HepG2 (cell line): ENCODE results near the gene SLC25A28. TPM values are rescaled to one million over a fixed set of nuclear protein-coding genes. Genes with fewer than 3 reads are reported as not detected.

ENCODE experiments used
- CAMTA2 ChIP-seq: sonication (generic); formaldehyde crosslinking; IDR thresholded peaks from 2 replicates; pipeline ENCODE4 v1.4.0; 2020; ENCODE audit warnings: mild to moderate bottlenecking, missing genetic modification reagents, borderline replicate concordance
- DNMT3B ChIP-seq: conservative IDR thresholded peaks from 2 replicates; pipeline ENCODE4 v1.6.1; 2016; ENCODE audit warnings: missing biosample characterization, control low read depth
- HHEX ChIP-seq: IDR thresholded peaks from 2 replicates; pipeline ENCODE4 v1.6.1; 2016; ENCODE audit warnings: control low read depth
- KDM4B ChIP-seq: sonication (generic); formaldehyde crosslinking; IDR thresholded peaks from 2 replicates; pipeline ENCODE4 v1.4.0; 2020; ENCODE audit warnings: missing genetic modification reagents
- POGZ ChIP-seq: sonication (generic); formaldehyde crosslinking; IDR thresholded peaks from 2 replicates; pipeline ENCODE4 v1.4.0; 2020; ENCODE audit warnings: mild to moderate bottlenecking, missing genetic modification reagents
- PTBP1 ChIP-seq: fragments of 200-400 bp; formaldehyde crosslinking; IDR thresholded peaks from 2 replicates; pipeline ENCODE4 v1.6.1; 2018; ENCODE audit warnings: low read length, low read depth; ENCODE audit not compliant: poor library complexity, severe bottlenecking
- REXO4 ChIP-seq: sonication (generic); formaldehyde crosslinking; IDR thresholded peaks from 2 replicates; pipeline ENCODE4 v1.8.0; 2022; ENCODE audit warnings: missing genetic modification reagents, mild to moderate bottlenecking, borderline replicate concordance
- SALL2 ChIP-seq: sonication (generic); formaldehyde crosslinking; IDR thresholded peaks from 2 replicates; pipeline ENCODE4 v1.8.1; 2023; ENCODE audit warnings: mild to moderate bottlenecking, missing genetic modification reagents, inconsistent platforms
- SMAD1 ChIP-seq: sonication (generic); formaldehyde crosslinking; IDR thresholded peaks from 2 replicates; pipeline ENCODE4 v1.4.0; 2020; ENCODE audit warnings: missing genetic modification reagents, low read depth, mild to moderate bottlenecking, borderline replicate concordance
- SMC3 ChIP-seq: IDR thresholded peaks from 2 replicates; pipeline ENCODE4 v1.6.1; 2011; ENCODE audit warnings: low read length, improper control_type of control experiment
- SRSF1 ChIP-seq: fragments of 200-400 bp; formaldehyde crosslinking; optimal IDR thresholded peaks from 2 replicates; pipeline ENCODE3; 2017; ENCODE audit warnings: mild to moderate bottlenecking, low read depth, low read length, moderate library complexity
- TGIF2 ChIP-seq: IDR thresholded peaks from 2 replicates; pipeline ENCODE4 v1.6.1; 2016; ENCODE audit warnings: control low read depth, missing compliant biosample characterization
- TRIM24 ChIP-seq: sonication (generic); formaldehyde crosslinking; IDR thresholded peaks from 2 replicates; pipeline ENCODE4 v1.8.0; 2022; ENCODE audit warnings: mild to moderate bottlenecking, missing genetic modification reagents
- WIZ ChIP-seq: sonication (generic); formaldehyde crosslinking; IDR thresholded peaks from 2 replicates; pipeline ENCODE4 v1.5.1; 2020; ENCODE audit warnings: mild to moderate bottlenecking, missing genetic modification reagents
- ZC3H4 ChIP-seq: sonication (generic); formaldehyde crosslinking; IDR thresholded peaks from 2 replicates; pipeline ENCODE4 v1.4.0; 2020; ENCODE audit warnings: missing genetic modification reagents, borderline replicate concordance
- ZNF138 ChIP-seq: sonication (generic); formaldehyde crosslinking; IDR thresholded peaks from 2 replicates; pipeline ENCODE4 v1.5.0; 2020; ENCODE audit warnings: mild to moderate bottlenecking, low read depth, missing genetic modification reagents
- ZNF563 ChIP-seq: sonication (generic); formaldehyde crosslinking; IDR thresholded peaks from 2 replicates; pipeline ENCODE4 v1.8.0; 2022; ENCODE audit warnings: mild to moderate bottlenecking, moderate library complexity, missing genetic modification reagents
- ZNF724P ChIP-seq: sonication (generic); formaldehyde crosslinking; IDR thresholded peaks from 2 replicates; pipeline ENCODE4 v1.8.0; 2022; ENCODE audit warnings: missing genetic modification reagents, borderline replicate concordance
- ZNF781 ChIP-seq: sonication (generic); formaldehyde crosslinking; IDR thresholded peaks from 2 replicates; pipeline ENCODE4 v1.5.1; 2020; ENCODE audit warnings: borderline replicate concordance, mild to moderate bottlenecking, missing genetic modification reagents; ENCODE audit errors: not compliant biosample characterization
- ZNF782 ChIP-seq: sonication (generic); formaldehyde crosslinking; IDR thresholded peaks from 2 replicates; pipeline ENCODE4 v1.4.0; 2020; ENCODE audit warnings: missing genetic modification reagents, mild to moderate bottlenecking, borderline replicate concordance
- ZNF788 ChIP-seq: sonication (generic); formaldehyde crosslinking; IDR thresholded peaks from 2 replicates; pipeline ENCODE4 v1.5.0; 2020; ENCODE audit warnings: mild to moderate bottlenecking, missing genetic modification reagents, borderline replicate concordance
- polyA plus RNA-seq, 8 experiments: library from polyadenylated mRNA; depleted of rRNA in 3 of 8; stranded (reverse) in 7 of 8; unstranded in 1 of 8; fragments of >200 nt; fragmentation: Illumina TruSeq in 4 of 8; extraction: Trizol in 4 of 8; gene quantifications; 2 replicates each; pipeline versions ENCODE4 v1.2.1 to v1.2.3, GENCODE V29; 2011 to 2016; ENCODE audit warnings: low read depth in 4 of 8, missing spikeins in 1 of 8, mixed read lengths in 1 of 8; ENCODE audit not compliant: insufficient read depth in 1 of 8
- total RNA-seq, 5 experiments: library from RNA; depleted of rRNA; stranded (reverse); fragments of >200 nt; fragmentation: Illumina TruSeq; extraction: Trizol; gene quantifications; 2 replicates each; pipeline ENCODE4 v1.2.3, GENCODE V29; 2016; ENCODE audit warnings: low read depth in 1 of 5
- TF ChIP-seq, protein P1 (sequence below), 2 experiments: sonication (generic) in 1 of 2; formaldehyde crosslinking in 1 of 2; IDR thresholded peaks; 2 replicates each; pipeline versions ENCODE4 v1.4.0 to v1.6.1; 2018 to 2020; ENCODE audit warnings: missing genetic modification reagents in 2 of 2, borderline replicate concordance in 1 of 2, low read depth in 1 of 2, mild to moderate bottlenecking in 1 of 2, missing biosample characterization in 1 of 2
- TF ChIP-seq, protein P2 (sequence below): sonication (generic); formaldehyde crosslinking; IDR thresholded peaks from 2 replicates; pipeline ENCODE4 v1.5.0; 2020; ENCODE audit warnings: mild to moderate bottlenecking, missing genetic modification reagents
- TF ChIP-seq, protein P3 (sequence below): sonication (generic); formaldehyde crosslinking; IDR thresholded peaks from 2 replicates; pipeline ENCODE4 v1.5.0; 2020; ENCODE audit warnings: missing genetic modification reagents

The SLC25A28 gene
- total and polyA plus RNA-seq, 2 of the 13 experiments (the other 11 are each of a cell fraction or from before 2014, with no cell fraction given): 15.2 to 41.0 TPM

DNA sequence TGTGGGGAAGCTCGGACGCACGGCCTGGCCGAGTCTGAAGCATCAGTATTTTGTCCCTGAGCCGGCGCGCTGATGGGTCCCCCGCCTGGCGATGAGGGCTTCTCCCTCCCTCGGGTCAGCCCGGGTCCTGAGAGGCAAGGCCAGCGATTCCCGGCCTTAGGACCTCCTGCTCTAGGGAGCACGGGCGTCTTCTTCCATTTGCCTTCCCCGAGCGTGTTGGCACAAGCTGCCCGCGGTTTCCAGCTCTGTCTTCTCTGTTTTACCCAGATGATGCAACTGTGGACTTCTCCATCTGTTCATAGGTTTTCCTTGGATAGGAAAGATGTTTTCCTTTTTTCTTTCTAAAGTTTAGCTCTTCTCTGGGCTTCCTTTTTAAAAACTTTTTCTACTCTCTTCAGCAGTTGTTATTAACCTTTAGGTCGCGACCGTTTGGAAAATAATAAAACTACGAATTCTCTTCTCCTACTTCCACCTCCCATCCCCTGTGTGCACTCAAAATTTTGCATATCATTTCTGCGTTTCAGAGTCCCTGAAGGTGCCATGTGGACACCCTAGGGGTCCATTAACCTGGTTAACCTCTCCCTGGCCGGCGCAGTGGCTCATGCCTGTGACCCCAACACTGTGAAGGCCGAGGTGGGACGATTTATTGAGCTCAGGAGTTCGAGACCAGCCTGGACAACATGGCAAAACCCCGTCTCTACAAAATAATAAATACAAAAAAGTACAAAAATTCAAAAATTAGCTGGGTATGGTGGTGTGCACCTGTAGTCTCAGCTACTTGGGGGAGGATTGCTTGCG is 1.4 kb upstream of the SLC25A28 start (continued):
- TF ChIP-seq, protein P1, sequence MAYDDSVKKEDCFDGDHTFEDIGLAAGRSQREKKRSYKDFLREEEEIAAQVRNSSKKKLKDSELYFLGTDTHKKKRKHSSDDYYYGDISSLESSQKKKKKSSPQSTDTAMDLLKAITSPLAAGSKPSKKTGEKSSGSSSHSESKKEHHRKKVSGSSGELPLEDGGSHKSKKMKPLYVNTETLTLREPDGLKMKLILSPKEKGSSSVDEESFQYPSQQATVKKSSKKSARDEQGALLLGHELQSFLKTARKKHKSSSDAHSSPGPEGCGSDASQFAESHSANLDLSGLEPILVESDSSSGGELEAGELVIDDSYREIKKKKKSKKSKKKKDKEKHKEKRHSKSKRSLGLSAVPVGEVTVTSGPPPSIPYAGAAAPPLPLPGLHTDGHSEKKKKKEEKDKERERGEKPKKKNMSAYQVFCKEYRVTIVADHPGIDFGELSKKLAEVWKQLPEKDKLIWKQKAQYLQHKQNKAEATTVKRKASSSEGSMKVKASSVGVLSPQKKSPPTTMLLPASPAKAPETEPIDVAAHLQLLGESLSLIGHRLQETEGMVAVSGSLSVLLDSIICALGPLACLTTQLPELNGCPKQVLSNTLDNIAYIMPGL (CRISPR knock-in tag; IDR thresholded peaks at IDR 0.05; ENCODE audit: borderline replicate concordance in 1 of 2, low read depth in 1 of 2): 0 out of 4 replicates have a peak, but pooled peaks of 1 of the 2 experiments have one; percentile 6
- no peak for TF ChIP-seq ZNF782 (CRISPR knock-in tag)
- TF ChIP-seq ZNF563 (CRISPR knock-in tag): no peak
- TF ChIP-seq ZC3H4: peak; percentile 91; the same call in 1 of the 2 replicates
- TF ChIP-seq POGZ (CRISPR knock-in tag): no peak
- no peak for TF ChIP-seq ZNF138 (CRISPR knock-in tag)
- TF ChIP-seq, protein P2, sequence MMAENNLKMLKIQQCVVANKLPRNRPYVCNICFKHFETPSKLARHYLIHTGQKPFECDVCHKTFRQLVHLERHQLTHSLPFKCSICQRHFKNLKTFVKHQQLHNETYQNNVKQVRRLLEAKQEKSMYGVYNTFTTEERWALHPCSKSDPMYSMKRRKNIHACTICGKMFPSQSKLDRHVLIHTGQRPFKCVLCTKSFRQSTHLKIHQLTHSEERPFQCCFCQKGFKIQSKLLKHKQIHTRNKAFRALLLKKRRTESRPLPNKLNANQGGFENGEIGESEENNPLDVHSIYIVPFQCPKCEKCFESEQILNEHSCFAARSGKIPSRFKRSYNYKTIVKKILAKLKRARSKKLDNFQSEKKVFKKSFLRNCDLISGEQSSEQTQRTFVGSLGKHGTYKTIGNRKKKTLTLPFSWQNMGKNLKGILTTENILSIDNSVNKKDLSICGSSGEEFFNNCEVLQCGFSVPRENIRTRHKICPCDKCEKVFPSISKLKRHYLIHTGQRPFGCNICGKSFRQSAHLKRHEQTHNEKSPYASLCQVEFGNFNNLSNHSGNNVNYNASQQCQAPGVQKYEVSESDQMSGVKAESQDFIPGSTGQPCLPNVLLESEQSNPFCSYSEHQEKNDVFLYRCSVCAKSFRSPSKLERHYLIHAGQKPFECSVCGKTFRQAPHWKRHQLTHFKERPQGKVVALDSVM: no peak; the same call in 1 of the 2 replicates
- no peak for TF ChIP-seq PTBP1
- TF ChIP-seq WIZ (CRISPR knock-in tag): no peak
- TF ChIP-seq ZNF788: 0 out of 2 replicates have a peak, but pooled peaks have one; percentile 30
- no peak; the same call in 1 of the 2 replicates for TF ChIP-seq DNMT3B (CRISPR knock-in tag)
- TF ChIP-seq HHEX (CRISPR knock-in tag): no peak
- TF ChIP-seq SALL2 (CRISPR knock-in tag): no peak; the same call in 1 of the 2 replicates
- peak; percentile 84; the same call in 1 of the 2 replicates for TF ChIP-seq ZNF724P (CRISPR knock-in tag)
- TF ChIP-seq KDM4B: no peak
- TF ChIP-seq SMAD1 (CRISPR knock-in tag): no peak
- no peak for TF ChIP-seq CAMTA2 (CRISPR knock-in tag)
- no peak for TF ChIP-seq ZNF781 (CRISPR knock-in tag)
- no peak for TF ChIP-seq SRSF1
- TF ChIP-seq TGIF2 (CRISPR knock-in tag): no peak; the same call in 1 of the 2 replicates
- 0 out of 2 replicates have a peak, but pooled peaks have one; percentile 33 for TF ChIP-seq TRIM24 (CRISPR knock-in tag)
- TF ChIP-seq SMC3: no peak
- no peak for TF ChIP-seq REXO4 (CRISPR knock-in tag)
- TF ChIP-seq, protein P3, sequence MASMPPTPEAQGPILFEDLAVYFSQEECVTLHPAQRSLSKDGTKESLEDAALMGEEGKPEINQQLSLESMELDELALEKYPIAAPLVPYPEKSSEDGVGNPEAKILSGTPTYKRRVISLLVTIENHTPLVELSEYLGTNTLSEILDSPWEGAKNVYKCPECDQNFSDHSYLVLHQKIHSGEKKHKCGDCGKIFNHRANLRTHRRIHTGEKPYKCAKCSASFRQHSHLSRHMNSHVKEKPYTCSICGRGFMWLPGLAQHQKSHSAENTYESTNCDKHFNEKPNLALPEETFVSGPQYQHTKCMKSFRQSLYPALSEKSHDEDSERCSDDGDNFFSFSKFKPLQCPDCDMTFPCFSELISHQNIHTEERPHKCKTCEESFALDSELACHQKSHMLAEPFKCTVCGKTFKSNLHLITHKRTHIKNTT (CRISPR knock-in tag): 0 out of 2 replicates have a peak, but pooled peaks have one; percentile 16
